ENCODE data around the gene MRPS34.
"Not testable (repeated sequence)": the region's sequence is repeated elsewhere in the genome, so short reads cannot be mapped to it uniquely, and the experiment has no call there.

- TF ChIP-seq POLR2AphosphoS5 (IDR thresholded peaks at IDR 0.05; ENCODE audit: low read depth, low read length); POLR2A (IDR thresholded peaks at IDR 0.05; ENCODE audit: low read depth, low read length); TAF1 (IDR thresholded peaks at IDR 0.05; ENCODE audit: low read depth, low read length); PAX5 (IDR thresholded peaks at IDR 0.05; ENCODE audit: insufficient read depth, low read length, severe bottlenecking); POU2F2 (IDR thresholded peaks at IDR 0.05; ENCODE audit: low read depth, low read length); SPI1 (IDR thresholded peaks at IDR 0.05; ENCODE audit: low read depth, low read length): not testable (repeated sequence)
Observed at GRCh38 chr16:1799263-1799662, 26.3 kb upstream of the MRPS34 start.

Data from GM12891 (cell line).